Measurements from ENCODE around the gene CPB1.
A peak's percentile ranks its signal among the peaks of the same experiment; 100 is the strongest.

DNA sequence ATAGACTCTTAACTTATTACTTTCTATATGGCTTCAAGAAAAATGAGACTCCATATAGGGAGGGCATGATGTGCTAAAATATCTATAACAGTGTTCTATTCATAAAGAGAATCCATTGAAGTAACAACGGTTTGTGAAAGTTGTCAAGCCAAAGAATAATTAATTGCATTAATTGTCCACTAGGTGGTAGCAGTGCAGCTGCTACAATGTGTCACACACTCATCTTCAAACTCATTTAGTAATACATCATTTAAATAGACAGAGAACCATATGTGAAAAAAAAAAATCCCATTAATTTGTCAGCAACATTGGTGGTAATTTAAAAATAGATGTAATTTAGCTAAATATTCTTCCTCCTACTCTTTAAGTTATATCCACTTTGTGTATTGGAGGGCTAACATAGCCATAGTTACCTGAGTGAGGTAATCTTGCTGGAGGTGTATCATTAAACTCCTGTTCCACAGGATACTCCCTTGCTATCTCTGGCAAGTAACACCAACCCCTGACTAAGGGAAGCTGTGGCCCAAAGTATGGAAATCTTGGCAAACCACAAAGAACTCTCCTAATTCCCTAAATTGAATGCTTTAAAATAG lies 33.8 kb downstream of the CPB1 start:
- TF ChIP-seq, protein P1, sequence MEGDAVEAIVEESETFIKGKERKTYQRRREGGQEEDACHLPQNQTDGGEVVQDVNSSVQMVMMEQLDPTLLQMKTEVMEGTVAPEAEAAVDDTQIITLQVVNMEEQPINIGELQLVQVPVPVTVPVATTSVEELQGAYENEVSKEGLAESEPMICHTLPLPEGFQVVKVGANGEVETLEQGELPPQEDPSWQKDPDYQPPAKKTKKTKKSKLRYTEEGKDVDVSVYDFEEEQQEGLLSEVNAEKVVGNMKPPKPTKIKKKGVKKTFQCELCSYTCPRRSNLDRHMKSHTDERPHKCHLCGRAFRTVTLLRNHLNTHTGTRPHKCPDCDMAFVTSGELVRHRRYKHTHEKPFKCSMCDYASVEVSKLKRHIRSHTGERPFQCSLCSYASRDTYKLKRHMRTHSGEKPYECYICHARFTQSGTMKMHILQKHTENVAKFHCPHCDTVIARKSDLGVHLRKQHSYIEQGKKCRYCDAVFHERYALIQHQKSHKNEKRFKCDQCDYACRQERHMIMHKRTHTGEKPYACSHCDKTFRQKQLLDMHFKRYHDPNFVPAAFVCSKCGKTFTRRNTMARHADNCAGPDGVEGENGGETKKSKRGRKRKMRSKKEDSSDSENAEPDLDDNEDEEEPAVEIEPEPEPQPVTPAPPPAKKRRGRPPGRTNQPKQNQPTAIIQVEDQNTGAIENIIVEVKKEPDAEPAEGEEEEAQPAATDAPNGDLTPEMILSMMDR (IDR thresholded peaks at IDR 0.05; ENCODE audit: insufficient read depth, low read depth, low read length): peak; percentile 70
- TF ChIP-seq EZH2 (IDR thresholded peaks at IDR 0.05; ENCODE audit: insufficient read depth, low read length): no peak
